GM19467 (cell line): ENCODE results near the gene CFAP299.
"Not testable (repeated sequence)": the region's sequence is repeated elsewhere in the genome, so short reads cannot be mapped to it uniquely, and the experiment has no call there.

ENCODE experiments used
- ATAC-seq: cut with Tn5 transposase; IDR thresholded peaks from one replicate; pipeline ENCODE4 v1.9.1; 2021; ENCODE audit warnings: mild to moderate bottlenecking, moderate library complexity; ENCODE audit not compliant: unreplicated experiment

CFAP299 gene

DNA sequence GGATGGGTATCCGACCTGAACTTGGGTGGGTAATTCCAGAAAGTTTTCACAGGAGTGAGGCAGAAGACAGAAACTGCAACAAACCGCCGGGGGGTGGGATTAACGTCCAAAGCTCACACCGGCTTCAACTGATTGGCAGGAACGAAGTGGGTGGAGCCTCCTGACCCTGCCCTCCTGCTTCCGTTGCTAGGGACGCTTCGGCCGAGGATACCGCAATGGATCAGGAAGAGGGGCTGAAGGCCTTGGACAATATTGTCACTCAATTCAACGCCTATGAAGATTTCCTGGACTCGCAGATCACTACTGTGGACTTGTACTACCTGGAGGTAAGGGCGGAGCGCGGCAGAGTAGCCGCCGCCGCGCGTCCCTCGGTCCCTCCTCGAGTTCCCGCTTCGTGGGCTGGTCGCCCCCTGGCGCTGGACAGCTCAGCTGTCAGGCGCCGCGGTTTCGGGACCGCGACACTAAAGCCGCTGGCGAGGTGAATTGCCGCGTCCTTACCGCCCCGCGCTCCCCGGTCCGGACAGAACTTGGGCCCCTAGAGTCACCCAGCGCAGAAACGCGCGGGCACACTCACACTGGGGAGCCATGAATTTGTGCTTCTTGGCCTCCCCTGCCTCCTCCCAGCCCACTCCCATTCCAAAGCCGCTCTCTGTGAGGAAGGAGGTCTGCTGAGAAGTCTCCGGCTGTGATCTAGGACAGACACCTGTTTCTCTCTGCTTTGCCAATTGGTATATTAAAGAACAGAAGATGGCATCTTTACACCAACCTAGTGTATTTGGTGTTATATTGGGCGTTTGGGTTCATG, at the start of gene CFAP299:
TSS of gene CFAP299 (plus strand) at position 177 of the 805 bp plus-strand sequence.
- ATAC-seq = peak; percentile 99

DNA sequence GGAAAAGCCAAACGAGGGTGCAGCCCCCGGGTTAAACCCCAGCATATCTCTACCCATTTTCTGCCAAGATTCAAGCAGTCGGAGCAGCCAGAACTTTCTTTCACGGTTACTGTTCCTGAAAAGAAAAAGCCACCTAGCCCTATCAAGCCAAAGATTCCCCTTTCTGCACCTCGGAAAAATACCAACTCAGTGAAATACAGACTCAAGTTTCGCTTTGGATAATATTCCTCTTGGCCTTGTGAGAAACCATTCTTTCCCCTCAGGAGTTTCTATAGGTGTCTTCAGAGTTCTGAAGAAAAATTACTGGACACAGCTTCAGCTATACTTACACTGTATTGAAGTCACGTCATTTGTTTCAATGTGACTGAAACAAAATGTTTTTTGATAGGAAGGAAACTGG, 49.1 kb upstream of the CFAP299 start:
- no peak for ATAC-seq

DNA sequence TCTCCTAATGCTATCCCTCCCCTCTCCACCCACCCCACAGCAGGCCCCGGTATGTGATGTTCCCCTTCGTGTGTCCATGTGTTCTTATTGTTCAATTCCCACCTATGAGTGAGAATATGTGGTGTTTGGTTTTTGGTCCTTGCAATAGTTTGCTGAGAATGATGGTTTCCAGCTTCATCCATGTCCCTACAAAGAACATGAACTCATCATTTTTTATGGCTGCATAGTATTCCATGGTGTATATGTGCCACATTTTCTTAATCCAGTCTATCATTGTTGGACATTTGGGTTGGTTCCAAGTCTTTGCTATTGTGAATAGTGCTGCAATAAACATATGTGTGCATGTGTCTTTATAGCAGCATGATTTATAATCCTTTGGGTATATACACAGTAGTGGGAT, 44.9 kb upstream of the CFAP299 start:
- not testable (repeated sequence) for ATAC-seq

DNA sequence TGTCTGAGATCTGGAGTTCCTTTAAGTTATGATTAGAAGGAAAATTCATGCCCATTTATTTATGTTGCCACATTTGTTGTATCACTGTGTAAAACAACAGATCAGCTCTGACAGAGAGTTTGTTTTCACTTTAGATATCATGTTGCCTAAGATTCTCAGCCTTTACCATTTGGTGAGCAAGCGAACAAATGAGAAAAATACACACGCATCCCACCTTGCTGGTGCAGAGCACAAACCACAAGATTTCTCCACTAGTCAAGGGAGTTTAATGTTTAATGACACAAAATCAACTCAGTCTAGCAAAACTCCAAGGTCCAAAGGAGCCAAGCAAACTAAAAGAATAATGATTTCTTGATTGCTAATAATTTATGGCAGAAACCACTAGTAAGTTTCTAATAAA, 41.3 kb upstream of the CFAP299 start:
- no peak for ATAC-seq

- no peak for ATAC-seq
Measured at GRCh38 chr4:80295336-80295735, 40.2 kb upstream of the CFAP299 start.

GRCh38 chr4:80295826-80296225, 39.7 kb upstream of the CFAP299 start:
- ATAC-seq = no peak

DNA sequence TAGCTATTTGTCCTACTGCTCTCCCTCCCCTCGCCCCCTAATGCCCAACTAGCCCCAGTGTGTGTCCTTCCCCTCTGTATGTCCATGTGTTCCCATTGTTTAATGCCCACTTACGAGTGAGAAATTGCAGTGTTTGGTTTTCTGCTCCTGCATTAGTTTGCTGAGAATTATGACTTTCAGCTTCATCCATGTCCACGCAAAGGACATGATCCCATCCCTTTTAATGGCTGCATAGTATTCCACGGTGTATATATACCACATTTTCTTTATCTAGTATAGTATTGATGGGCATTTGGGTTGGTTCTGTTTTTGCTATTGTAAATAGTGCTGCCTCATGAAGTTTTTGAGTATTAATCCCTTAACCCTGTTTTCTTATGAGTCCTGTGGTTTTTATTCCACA, 33.6 kb upstream of the CFAP299 start:
- ATAC-seq = no peak

- no peak for ATAC-seq
Measured at GRCh38 chr4:80302616-80303223, 32.8 kb upstream of the CFAP299 start.

- no peak for ATAC-seq
Measured at GRCh38 chr4:80305466-80305865, 30.1 kb upstream of the CFAP299 start.

- no peak for ATAC-seq
Measured at GRCh38 chr4:80306260-80306659, 29.3 kb upstream of the CFAP299 start.

- no peak for ATAC-seq
Measured at GRCh38 chr4:80307183-80307735, 28.3 kb upstream of the CFAP299 start.

- no peak for ATAC-seq
Measured at GRCh38 chr4:80307774-80308465, 27.6 kb upstream of the CFAP299 start.

DNA sequence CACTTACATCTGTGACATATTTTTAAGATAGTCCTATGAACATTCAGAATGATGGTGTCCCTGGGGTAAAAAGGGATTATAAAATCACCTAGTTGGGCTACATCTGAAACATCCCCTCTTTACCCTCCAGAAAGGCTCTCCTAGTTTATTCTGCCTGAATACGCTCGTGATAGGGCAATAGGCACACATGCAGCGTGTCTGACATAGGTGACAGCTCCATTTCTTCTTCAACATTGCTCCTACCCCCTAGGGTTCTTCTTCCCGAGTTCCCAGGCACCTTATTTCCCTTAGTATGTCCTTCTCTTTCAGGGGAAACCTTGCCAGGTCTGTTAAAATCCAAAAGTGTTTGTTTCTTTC, 27.1 kb upstream of the CFAP299 start:
- ATAC-seq = no peak

DNA sequence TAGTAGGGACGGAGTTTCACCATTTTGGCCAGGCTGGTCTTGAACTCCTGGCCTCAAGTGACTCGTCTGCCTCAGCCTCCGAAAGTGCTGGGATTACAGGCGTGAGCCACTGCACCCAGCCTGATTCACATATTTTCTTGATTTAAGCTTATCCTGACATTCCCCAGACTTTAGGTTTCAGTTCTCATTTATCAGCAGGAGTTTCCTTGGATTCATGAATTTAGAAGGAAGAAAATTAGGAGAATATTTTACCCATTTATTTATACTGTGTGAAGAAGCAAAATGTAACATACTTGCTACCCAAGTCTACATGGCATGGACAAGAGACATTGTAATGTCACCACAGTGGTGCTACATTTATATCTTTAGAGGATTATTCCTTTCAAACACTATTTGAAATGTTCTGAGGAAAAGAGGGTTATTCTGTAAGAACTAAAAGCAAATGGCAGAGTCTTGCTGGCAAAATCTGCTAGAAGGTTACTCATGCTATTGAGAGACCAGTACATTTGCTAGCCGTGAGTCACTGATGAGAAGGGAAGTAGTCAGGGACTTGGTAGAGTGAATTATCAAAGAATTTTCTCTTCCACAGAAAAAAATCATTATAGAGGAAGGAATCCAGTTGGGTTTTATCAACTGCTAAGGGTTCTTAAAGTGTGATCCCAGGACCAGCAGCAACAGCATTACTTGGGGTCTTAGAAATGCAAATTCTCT, 26.1 kb upstream of the CFAP299 start:
- no peak for ATAC-seq

GRCh38 chr4:80311130-80311529, 24.4 kb upstream of the CFAP299 start:
- no peak for ATAC-seq

- no peak for ATAC-seq
Measured at GRCh38 chr4:80312124-80312523, 23.4 kb upstream of the CFAP299 start.

GRCh38 chr4:80313627-80314026, 21.9 kb upstream of the CFAP299 start:
- ATAC-seq = no peak

DNA sequence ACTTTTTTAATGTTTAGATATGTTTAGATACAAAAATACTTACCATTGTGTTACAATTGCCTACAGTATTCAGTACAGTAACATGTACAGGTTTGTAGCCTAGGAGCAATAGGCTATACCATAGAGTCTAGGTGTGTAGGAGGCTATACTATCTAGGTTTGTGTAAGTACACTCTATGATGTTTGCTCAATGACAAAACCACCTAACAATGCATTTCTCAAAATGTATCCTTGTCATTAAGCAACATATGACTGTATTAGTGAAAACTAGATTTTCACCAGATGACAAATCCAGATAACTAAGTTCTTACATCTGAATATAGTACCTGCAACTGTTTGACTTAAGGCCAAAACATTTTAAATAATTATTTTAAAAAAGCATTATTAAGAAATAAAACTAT, 19.7 kb upstream of the CFAP299 start:
- ATAC-seq = not testable (repeated sequence)

GRCh38 chr4:80321341-80321740, 14.2 kb upstream of the CFAP299 start:
- ATAC-seq = no peak

- no peak for ATAC-seq
Measured at GRCh38 chr4:80321776-80322175, 13.8 kb upstream of the CFAP299 start.

- ATAC-seq = no peak
Measured at GRCh38 chr4:80322716-80323115, 12.8 kb upstream of the CFAP299 start.
